OCI-LY3 (cell line): ENCODE measurements around the gene OR51E1.

Experiments used
- H2AFZ ChIP-seq: fragments of 200-600, 300-600 bp; shearing (Covaris generic); 2 replicates; pipeline ENCODE4 v1.6.0; 2014; ENCODE audit warnings: antibody characterized with exemption, low read depth, low read length
- H3K27ac ChIP-seq: fragments of 200-600, 300-600 bp; sonication (generic); 2 replicates; pipeline ENCODE4 v1.5.1; 2014; ENCODE audit warnings: mild to moderate bottlenecking, low read length, moderate library complexity, mixed read lengths
- H3K27me3 ChIP-seq: fragments of 200-600, 300-600 bp; sonication (generic); 2 replicates; pipeline ENCODE4 v1.6.1; 2014; ENCODE audit warnings: low read depth, low read length, mixed read lengths
- H3K36me3 ChIP-seq: fragments of 200-600, 300-600 bp; sonication (generic); replicated peaks from 2 replicates; pipeline ENCODE3; 2014; ENCODE audit warnings: low read depth, low read length, mixed read lengths
- H3K4me1 ChIP-seq: fragments of 300-600, 200-600 bp; sonication (generic); 2 replicates; pipeline ENCODE4 v1.6.1; 2014; ENCODE audit warnings: low read length, mixed read lengths
- H3K4me2 ChIP-seq: fragments of 200-600, 300-600 bp; sonication (generic); 2 replicates; pipeline ENCODE4 v1.6.1; 2014; ENCODE audit warnings: low read length, mixed read lengths
- H3K4me3 ChIP-seq: fragments of 300-600, 200-600 bp; sonication (generic); 2 replicates; pipeline ENCODE4 v1.5.1; 2014; ENCODE audit warnings: antibody characterized with exemption, mild to moderate bottlenecking, low read length, moderate library complexity
- H3K79me2 ChIP-seq: fragments of 300-600, 200-600 bp; shearing (Covaris generic); 2 replicates; pipeline ENCODE4 v1.6.1; 2014; ENCODE audit warnings: mild to moderate bottlenecking, low read length, mixed read lengths
- H3K9ac ChIP-seq: fragments of 300-600, 200-600 bp; shearing (Covaris generic); 2 replicates; pipeline ENCODE4 v1.6.0; 2014; ENCODE audit warnings: mild to moderate bottlenecking, low read length, moderate library complexity
- H3K9me3 ChIP-seq: fragments of 200-600, 300-600 bp; shearing (Covaris generic); 2 replicates; pipeline ENCODE4 v1.6.1; 2014; ENCODE audit warnings: low read length, mixed read lengths; ENCODE audit not compliant: insufficient read depth
- H4K20me1 ChIP-seq: fragments of 200-600, 300-600 bp; sonication (generic); 2 replicates; pipeline ENCODE4 v1.6.1; 2016; ENCODE audit warnings: low read length, mixed read lengths; ENCODE audit not compliant: insufficient read depth
- EZH2phosphoT487 ChIP-seq: fragments of 200-600 bp; shearing (Covaris generic); IDR thresholded peaks from 2 replicates; pipeline ENCODE4 v1.6.1; 2018; ENCODE audit warnings: antibody characterized with exemption, mixed run types, low read depth
- TF ChIP-seq, protein P1 (sequence below): fragments of 200-600, 300-600 bp; sonication (generic); IDR thresholded peaks from 2 replicates; pipeline ENCODE4 v1.5.1; 2014; ENCODE audit warnings: antibody characterized with exemption, low read length, low read depth

OR51E1 gene

DNA sequence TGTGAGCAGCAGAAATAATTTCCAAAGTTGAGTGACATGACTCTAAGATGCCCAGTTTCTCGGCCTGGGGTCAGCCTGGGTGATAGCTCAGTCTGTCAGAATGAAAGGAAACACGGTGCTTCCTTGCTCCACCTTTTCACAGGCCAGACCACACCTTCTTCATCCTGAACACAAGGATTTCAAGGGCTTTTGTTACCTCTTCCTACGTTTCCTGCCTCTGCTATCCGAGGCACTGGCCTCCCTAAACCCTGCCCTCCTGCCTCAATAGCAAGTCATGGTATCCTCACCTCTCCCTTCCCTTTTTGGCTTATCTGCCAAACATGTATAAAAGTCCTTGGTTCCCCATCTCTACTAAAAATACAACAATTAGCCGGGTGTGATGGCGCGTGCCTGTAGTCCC lies 1.7 kb upstream of the OR51E1 start:
- H3K9ac ChIP-seq = no peak overlapping the region
- H3K4me3 ChIP-seq = no peak overlapping the region
- no peaks in the 10 kb centered on the region for H4K20me1 ChIP-seq
- TF ChIP-seq, protein P1, sequence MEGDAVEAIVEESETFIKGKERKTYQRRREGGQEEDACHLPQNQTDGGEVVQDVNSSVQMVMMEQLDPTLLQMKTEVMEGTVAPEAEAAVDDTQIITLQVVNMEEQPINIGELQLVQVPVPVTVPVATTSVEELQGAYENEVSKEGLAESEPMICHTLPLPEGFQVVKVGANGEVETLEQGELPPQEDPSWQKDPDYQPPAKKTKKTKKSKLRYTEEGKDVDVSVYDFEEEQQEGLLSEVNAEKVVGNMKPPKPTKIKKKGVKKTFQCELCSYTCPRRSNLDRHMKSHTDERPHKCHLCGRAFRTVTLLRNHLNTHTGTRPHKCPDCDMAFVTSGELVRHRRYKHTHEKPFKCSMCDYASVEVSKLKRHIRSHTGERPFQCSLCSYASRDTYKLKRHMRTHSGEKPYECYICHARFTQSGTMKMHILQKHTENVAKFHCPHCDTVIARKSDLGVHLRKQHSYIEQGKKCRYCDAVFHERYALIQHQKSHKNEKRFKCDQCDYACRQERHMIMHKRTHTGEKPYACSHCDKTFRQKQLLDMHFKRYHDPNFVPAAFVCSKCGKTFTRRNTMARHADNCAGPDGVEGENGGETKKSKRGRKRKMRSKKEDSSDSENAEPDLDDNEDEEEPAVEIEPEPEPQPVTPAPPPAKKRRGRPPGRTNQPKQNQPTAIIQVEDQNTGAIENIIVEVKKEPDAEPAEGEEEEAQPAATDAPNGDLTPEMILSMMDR = no peak
- TF ChIP-seq EZH2phosphoT487 = no peak
- no peaks in the 10 kb centered on the region for H3K9me3 ChIP-seq
- peaks cover 3% of the 10 kb centered on the region for H3K4me1 ChIP-seq
- no peaks in the 10 kb centered on the region for H3K36me3 ChIP-seq
- no peak overlapping the region for H3K4me2 ChIP-seq
- H2AFZ ChIP-seq = no peak overlapping the region
- no peaks in the 10 kb centered on the region for H3K79me2 ChIP-seq
- H3K27ac ChIP-seq = no peak overlapping the region
- H3K27me3 ChIP-seq = 0 out of 2 replicates have a peak, but pooled peaks cover 5% of the 10 kb centered on the region

DNA sequence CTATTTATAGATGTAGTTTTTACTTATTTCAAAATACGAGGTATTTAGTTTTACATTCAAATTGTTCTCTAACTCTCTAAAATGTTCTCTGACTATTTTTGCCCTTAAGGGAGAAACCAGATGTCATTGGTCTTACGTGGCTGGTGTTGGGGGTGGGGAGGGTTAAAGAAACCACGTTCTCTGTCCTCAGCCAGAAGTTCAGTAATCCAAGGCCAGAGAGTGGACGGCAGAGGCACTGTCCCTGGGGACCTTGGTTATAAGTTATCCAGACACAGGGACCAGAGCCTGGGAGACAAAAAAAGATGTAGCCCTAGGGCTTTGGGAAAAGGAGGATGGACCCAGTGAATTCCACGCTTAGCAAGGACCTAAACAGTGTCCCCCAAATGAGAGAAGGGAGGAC lies 706 bp upstream of the OR51E1 start:
- Histone ChIP-seq H3K4me3 (no peak overlapping the region), H3K4me2 (no peak overlapping the region), H2AFZ (no peak overlapping the region), H3K27me3 (0 out of 2 replicates have a peak, but pooled peaks cover 5% of the 10 kb centered on the region), H3K9ac (no peak overlapping the region), H4K20me1 (no peaks in the 10 kb centered on the region), H3K9me3 (no peaks in the 10 kb centered on the region), H3K79me2 (no peaks in the 10 kb centered on the region), H3K4me1 (no peaks in the 10 kb centered on the region), H3K27ac (no peak overlapping the region), H3K36me3 (no peaks in the 10 kb centered on the region)
- TF ChIP-seq EZH2phosphoT487 = no peak
- TF ChIP-seq, protein P1 = no peak

DNA sequence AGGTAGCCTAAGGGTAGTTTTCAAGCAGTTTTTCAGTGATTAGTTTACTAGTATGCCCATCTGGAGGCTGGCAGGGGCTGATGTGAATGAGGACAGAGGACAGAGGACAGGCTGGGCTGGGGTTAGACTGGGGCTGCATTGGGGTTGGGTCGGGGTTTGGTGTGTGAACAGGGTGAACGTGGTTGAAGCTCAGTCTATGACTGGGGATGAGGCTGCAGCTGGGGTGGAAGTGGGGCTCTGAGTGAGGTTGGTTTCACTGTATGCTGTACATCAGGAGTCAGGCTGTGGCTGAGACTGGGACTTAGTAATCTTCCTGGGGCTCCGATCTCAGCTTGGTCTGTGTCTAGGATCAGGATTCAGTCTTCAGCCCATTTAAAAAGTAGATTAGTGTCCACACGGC lies 451 bp downstream of the OR51E1 start:
- no peaks in the 10 kb centered on the region for H3K79me2 ChIP-seq
- no peaks in the 10 kb centered on the region for H3K36me3 ChIP-seq
- no peaks in the 10 kb centered on the region for H3K4me1 ChIP-seq
- no peak overlapping the region for H3K9ac ChIP-seq
- no peaks in the 10 kb centered on the region for H3K9me3 ChIP-seq
- 0 out of 2 replicates have a peak, but pooled peaks cover 5% of the 10 kb centered on the region for H3K27me3 ChIP-seq
- no peaks in the 10 kb centered on the region for H4K20me1 ChIP-seq
- H2AFZ ChIP-seq = no peak overlapping the region
- H3K4me3 ChIP-seq = no peak overlapping the region
- TF ChIP-seq, protein P1 = no peak
- no peak for TF ChIP-seq EZH2phosphoT487
- no peak overlapping the region for H3K27ac ChIP-seq
- H3K4me2 ChIP-seq = no peak overlapping the region

DNA sequence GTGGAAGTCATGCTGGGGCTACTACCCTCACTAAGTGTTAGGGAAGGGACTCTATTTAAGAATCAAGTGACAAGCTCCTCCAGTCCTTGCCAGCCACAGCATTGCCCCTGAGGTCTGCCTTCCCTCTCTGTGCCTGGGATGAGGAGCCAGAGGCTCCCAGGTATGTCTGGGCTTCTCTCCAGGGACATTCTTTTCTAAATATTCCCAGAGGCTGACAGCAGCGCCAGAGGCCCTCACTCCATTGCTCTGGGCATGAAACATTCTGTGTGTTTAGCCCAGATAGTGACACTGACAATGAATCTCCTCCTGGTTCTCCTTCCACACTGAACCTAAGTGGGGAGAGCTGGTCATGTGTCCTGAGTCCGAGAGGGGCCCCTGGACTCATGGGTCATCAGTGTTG lies 2.2 kb downstream of the OR51E1 start:
- H3K27me3 ChIP-seq = 0 out of 2 replicates have a peak, but pooled peaks cover 5% of the 10 kb centered on the region
- no peaks in the 10 kb centered on the region for H3K36me3 ChIP-seq
- no peaks in the 10 kb centered on the region for H3K9me3 ChIP-seq
- no peak overlapping the region for H3K27ac ChIP-seq
- no peak overlapping the region for H3K4me2 ChIP-seq
- no peak for TF ChIP-seq EZH2phosphoT487
- TF ChIP-seq, protein P1 = no peak
- H3K4me1 ChIP-seq = no peaks in the 10 kb centered on the region
- no peak overlapping the region for H3K4me3 ChIP-seq
- no peaks in the 10 kb centered on the region for H3K79me2 ChIP-seq
- H4K20me1 ChIP-seq = no peaks in the 10 kb centered on the region
- H3K9ac ChIP-seq = no peak overlapping the region
- no peak overlapping the region for H2AFZ ChIP-seq
